LNCAP (cell line): ENCODE results near the gene DRC7.

Source experiments
- CTCF ChIP-seq: fragments of 450-650 bp; IDR thresholded peaks from 2 replicates; pipeline ENCODE4 v1.5.1; 2017; ENCODE audit warnings: mild to moderate bottlenecking

The DRC7 gene

GRCh38 chr16:57668263-57668571, 26.4 kb upstream of the DRC7 start, which contains the start of gene ADGRG3:
Gene ADGRG3 (plus strand): TSS chr16:57668306. CDS start chr16:57668348, 42 bp downstream.
- TF ChIP-seq CTCF = no peak

GRCh38 chr16:57668630-57669475, 25.8 kb upstream of the DRC7 start:
- no peak for TF ChIP-seq CTCF

- no peak for TF ChIP-seq CTCF
These were observed 25.0 kb upstream of the DRC7 start for GRCh38 chr16:57669476-57670162.

- TF ChIP-seq CTCF = no peak
These were observed 24.4 kb upstream of the DRC7 start for GRCh38 chr16:57670196-57670595.

GRCh38 chr16:57672416-57672815, 22.2 kb upstream of the DRC7 start:
- no peak for TF ChIP-seq CTCF

GRCh38 chr16:57672824-57673223, 21.8 kb upstream of the DRC7 start:
- no peak for TF ChIP-seq CTCF

GRCh38 chr16:57675741-57676551, 18.7 kb upstream of the DRC7 start:
- TF ChIP-seq CTCF = no peak
